SK-N-SH treated with all-trans-retinoic acid at 6 μM for 48 hours (cell line): ENCODE results near the gene CHIA.
"Not testable (repeated sequence)": the region's sequence is repeated elsewhere in the genome, so short reads cannot be mapped to it uniquely, and the experiment has no call there.

Experiments used
- ATAC-seq: fragments of 200-7000 bp; cut with Tn5 transposase; 3 replicates; pipeline ENCODE4 v1.9.1; 2020; ENCODE audit warnings: mild to moderate bottlenecking, moderate library complexity
- ARNTL ChIP-seq: fragments of 450-650 bp; formaldehyde crosslinking; IDR thresholded peaks from 2 replicates; pipeline ENCODE4 v1.5.0; 2020; ENCODE audit warnings: low read depth, mild to moderate bottlenecking, moderate library complexity, borderline replicate concordance
- BACH2 ChIP-seq: fragments of 250-450 bp; sonication (Bioruptor Pico); IDR thresholded peaks from 2 replicates; pipeline ENCODE4 v1.9.0; 2021; ENCODE audit warnings: mild to moderate bottlenecking, borderline replicate concordance
- CREB5 ChIP-seq: fragments of 250-450 bp; sonication (Bioruptor Pico); IDR thresholded peaks from 2 replicates; pipeline ENCODE4 v1.5.1; 2020; ENCODE audit warnings: low read depth, mild to moderate bottlenecking, moderate library complexity
- CSDC2 ChIP-seq: fragments of 250-450 bp; sonication (Bioruptor Pico); IDR thresholded peaks from 2 replicates; pipeline ENCODE4 v1.5.0; 2020; ENCODE audit warnings: mild to moderate bottlenecking, moderate library complexity
- CSRNP3 ChIP-seq: fragments of 250-450 bp; sonication (Bioruptor Pico); IDR thresholded peaks from 2 replicates; pipeline ENCODE4 v1.5.1; 2021; ENCODE audit warnings: mild to moderate bottlenecking, moderate library complexity
- ESRRG ChIP-seq: fragments of 250-450 bp; sonication (Bioruptor Pico); IDR thresholded peaks from 2 replicates; pipeline ENCODE4 v1.6.1; 2021; ENCODE audit warnings: mild to moderate bottlenecking
- GLIS3 ChIP-seq: fragments of 250-450 bp; sonication (Bioruptor Pico); IDR thresholded peaks from 2 replicates; pipeline ENCODE4 v1.5.0; 2020; ENCODE audit warnings: mild to moderate bottlenecking, moderate library complexity
- ISL1 ChIP-seq: fragments of 250-450 bp; sonication (Bioruptor Pico); IDR thresholded peaks from 2 replicates; pipeline ENCODE4 v2.1.2; 2022; ENCODE audit warnings: mild to moderate bottlenecking, moderate library complexity
- OSR1 ChIP-seq: fragments of 250-450 bp; sonication (Bioruptor Pico); IDR thresholded peaks from 2 replicates; pipeline ENCODE4 v1.8.0; 2022; ENCODE audit warnings: moderate library complexity, mild to moderate bottlenecking, inconsistent platforms
- PATZ1 ChIP-seq: fragments of 250-450 bp; sonication (Bioruptor Pico); IDR thresholded peaks from 2 replicates; pipeline ENCODE4 v1.8.0; 2020; ENCODE audit warnings: mild to moderate bottlenecking, moderate library complexity, borderline replicate concordance
- POU6F1 ChIP-seq: fragments of 250-450 bp; sonication (Bioruptor Pico); IDR thresholded peaks from 2 replicates; pipeline ENCODE4 v1.8.0; 2021; ENCODE audit warnings: low read depth, mild to moderate bottlenecking, moderate library complexity, borderline replicate concordance
- PPARA ChIP-seq: fragments of 250-450 bp; sonication (Bioruptor Pico); IDR thresholded peaks from 2 replicates; pipeline ENCODE4 v1.5.0; 2020; ENCODE audit warnings: mild to moderate bottlenecking, borderline replicate concordance
- RARB ChIP-seq: fragments of 250-450 bp; sonication (Bioruptor Pico); IDR thresholded peaks from 2 replicates; pipeline ENCODE4 v1.8.0; 2021; ENCODE audit warnings: mild to moderate bottlenecking, moderate library complexity
- TCF4 ChIP-seq: fragments of 250-450 bp; sonication (Bioruptor Pico); IDR thresholded peaks from 2 replicates; pipeline ENCODE4 v1.8.0; 2021; ENCODE audit warnings: mild to moderate bottlenecking, moderate library complexity, borderline replicate concordance
- TOX ChIP-seq: fragments of 250-450 bp; sonication (Bioruptor Pico); IDR thresholded peaks from 2 replicates; pipeline ENCODE4 v1.8.0; 2021; ENCODE audit warnings: mild to moderate bottlenecking, moderate library complexity, borderline replicate concordance
- TSHZ2 ChIP-seq: fragments of 250-450 bp; sonication (Bioruptor Pico); IDR thresholded peaks from 2 replicates; pipeline ENCODE4 v1.5.0; 2020; ENCODE audit warnings: mild to moderate bottlenecking, moderate library complexity
- ZC3H10 ChIP-seq: fragments of 250-450 bp; sonication (Bioruptor Pico); IDR thresholded peaks from 2 replicates; pipeline ENCODE4 v1.5.1; 2021; ENCODE audit warnings: mild to moderate bottlenecking, moderate library complexity
- ZFP3 ChIP-seq: fragments of 250-450 bp; sonication (Bioruptor Pico); IDR thresholded peaks from 2 replicates; pipeline ENCODE4 v1.5.0; 2020; ENCODE audit warnings: mild to moderate bottlenecking, moderate library complexity
- ZFP30 ChIP-seq: fragments of 450-650 bp; formaldehyde crosslinking; IDR thresholded peaks from 2 replicates; pipeline ENCODE4 v1.5.0; 2022; ENCODE audit warnings: mild to moderate bottlenecking, moderate library complexity
- ZNF70 ChIP-seq: fragments of 450-650 bp; formaldehyde crosslinking; IDR thresholded peaks from 2 replicates; pipeline ENCODE4 v1.5.0; 2020; ENCODE audit warnings: mild to moderate bottlenecking, moderate library complexity
- ZNF8 ChIP-seq: fragments of 450-650 bp; formaldehyde crosslinking; IDR thresholded peaks from 2 replicates; pipeline ENCODE4 v1.5.0; 2020; ENCODE audit warnings: mild to moderate bottlenecking, moderate library complexity

CHIA gene

DNA sequence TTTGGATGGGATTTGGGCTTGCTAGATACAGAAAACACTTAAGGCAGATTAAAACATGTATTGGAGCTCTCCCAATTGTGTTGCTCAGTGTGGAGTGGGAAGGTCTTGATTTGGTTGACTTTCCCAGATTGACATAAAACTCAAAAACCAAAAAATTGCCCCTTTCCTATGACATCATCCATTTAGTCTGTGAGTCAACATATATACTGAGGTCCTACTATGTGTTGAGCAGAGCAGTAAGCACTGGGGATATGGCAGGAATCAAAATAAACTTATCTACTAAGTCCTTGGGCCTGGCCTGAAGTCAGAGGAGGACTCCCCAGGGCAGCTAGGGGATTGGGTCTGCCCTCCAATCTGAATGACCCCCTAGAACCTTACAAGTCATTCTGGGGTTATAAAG, 61.0 kb downstream of the CHIA start:
- no peak for ATAC-seq
- no peak for TF ChIP-seq OSR1 (CRISPR knock-in tag)
- no peak for TF ChIP-seq ISL1
- no peak for TF ChIP-seq TOX (CRISPR knock-in tag)
- no peak for TF ChIP-seq CSRNP3 (CRISPR knock-in tag)
- TF ChIP-seq GLIS3 (CRISPR knock-in tag) = no peak
- TF ChIP-seq ESRRG (CRISPR knock-in tag) = no peak
- TF ChIP-seq, all 23 proteins: peak for 0

- no peak for TF ChIP-seq BACH2 (CRISPR knock-in tag)
- no peak for TF ChIP-seq CSRNP3 (CRISPR knock-in tag)
- no peak for TF ChIP-seq ARNTL (CRISPR knock-in tag)
- no peak for TF ChIP-seq ISL1
- no peak for TF ChIP-seq ZC3H10 (CRISPR knock-in tag)
- TF ChIP-seq ESRRG (CRISPR knock-in tag) = no peak
- no peak for TF ChIP-seq RARB (CRISPR knock-in tag)
- TF ChIP-seq PPARA (CRISPR knock-in tag) = no peak
- TF ChIP-seq PATZ1 (CRISPR knock-in tag) = no peak
- no peak for TF ChIP-seq CSDC2 (CRISPR knock-in tag)
- no peak for TF ChIP-seq CREB5 (CRISPR knock-in tag)
- no peak for ATAC-seq
Observed at GRCh38 chr1:111354584-111354983, 63.9 kb downstream of the CHIA start.

GRCh38 chr1:111358964-111359363, 68.3 kb downstream of the CHIA start:
- no peak for TF ChIP-seq ARNTL (CRISPR knock-in tag)
- no peak for TF ChIP-seq ESRRG (CRISPR knock-in tag)
- ATAC-seq = no peak

- ATAC-seq = no peak
- no peak for TF ChIP-seq ZC3H10 (CRISPR knock-in tag)
Observed at GRCh38 chr1:111359376-111359775, 68.7 kb downstream of the CHIA start.

DNA sequence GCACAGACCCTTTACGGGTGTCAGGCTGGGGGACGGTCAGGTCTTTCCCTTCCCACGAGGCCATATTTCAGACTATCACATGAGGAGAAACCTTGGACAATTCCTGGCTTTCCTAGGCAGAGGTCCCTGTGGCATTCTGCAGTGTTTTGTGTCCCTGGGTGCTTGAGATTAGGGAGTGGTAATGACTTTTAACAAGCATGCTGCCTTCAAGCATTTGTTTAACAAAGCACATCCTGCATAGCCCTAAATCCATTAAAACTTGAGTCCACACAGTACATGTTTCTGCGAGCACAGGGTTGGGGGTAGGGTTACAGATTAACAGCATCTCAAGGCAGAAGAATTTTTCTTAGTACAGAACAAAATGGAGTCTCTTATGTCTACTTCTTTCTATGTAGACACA, 69.6 kb downstream of the CHIA start:
- ATAC-seq = not testable (repeated sequence)

GRCh38 chr1:111361761-111362160, 71.1 kb downstream of the CHIA start:
- TF ChIP-seq ZFP30 (no peak), TCF4 (CRISPR knock-in tag) (no peak), BACH2 (CRISPR knock-in tag) (no peak), OSR1 (CRISPR knock-in tag) (no peak), RARB (CRISPR knock-in tag) (no peak), ZNF8 (CRISPR knock-in tag) (no peak)
- no peak for ATAC-seq

DNA sequence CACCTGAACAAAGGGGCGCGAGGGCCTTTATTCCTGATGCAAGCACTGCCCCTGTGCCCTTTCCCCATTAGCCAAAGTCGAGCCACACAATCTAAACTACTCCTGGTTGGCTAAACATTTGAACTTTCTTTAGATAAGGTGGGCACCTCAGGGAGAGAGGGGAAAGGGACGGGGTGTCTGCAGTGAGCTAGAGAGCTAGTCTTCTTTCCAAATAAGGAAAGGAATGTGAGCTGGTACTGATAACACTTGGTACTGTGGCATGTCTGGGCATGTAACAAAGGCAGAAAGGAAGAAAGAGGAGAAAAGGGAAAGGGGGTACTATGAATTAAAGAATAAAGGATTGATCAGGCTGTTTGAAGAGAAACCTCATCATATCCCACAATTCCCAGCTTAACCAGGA, 74.0 kb downstream of the CHIA start:
- ATAC-seq = no peak
- TF ChIP-seq TCF4 (CRISPR knock-in tag) (no peak), ZC3H10 (CRISPR knock-in tag) (no peak), ZFP3 (CRISPR knock-in tag) (no peak), ZNF70 (CRISPR knock-in tag) (no peak), RARB (CRISPR knock-in tag) (no peak), ZFP30 (no peak), TSHZ2 (CRISPR knock-in tag) (no peak), POU6F1 (CRISPR knock-in tag) (no peak), ISL1 (no peak), ARNTL (CRISPR knock-in tag) (no peak), GLIS3 (CRISPR knock-in tag) (no peak), CSDC2 (CRISPR knock-in tag) (no peak)
